Heart left ventricle (tissue), 13 donors: ENCODE results near the gene KCNAB2.

Experiments
- POLR2A ChIP-seq, 2 donors: fragments of 450-650 bp; IDR thresholded peaks; one replicate each; pipeline ENCODE4 v1.6.1; 2017; ENCODE audit warnings: antibody characterized with exemption in 2 of 2, mild to moderate bottlenecking in 2 of 2, moderate library complexity in 2 of 2
- TF ChIP-seq, protein P1 (sequence below), 12 donors: fragments of 200-600 bp; sonication (generic) in 4 of 12; IDR thresholded peaks; one replicate each; pipeline versions ENCODE4 v1.5.0 to v1.8.0; 2018 to 2022; ENCODE audit warnings: antibody characterized with exemption in 12 of 12, mild to moderate bottlenecking in 5 of 12
- donor health status: ischemic (EF 13 %, LVEDD 7.1; RV severe dilation, severe dysfunction).
- donor health status: DM: no; HTN: yes; CAD: no.
- donor health status: DM: no; HTN: no; CAD: no.
- donor health status: ischemic (EF 25% LVEDD 6.9; RV normal size, moderate dysfunction).
- donor health status: ischemic (EF 25% LVEDD 5.7; RV mildly dilated, moderate dysfunction).
- donor health status: ischemic (EF 35%, LVEDD 5.7; RV mildly dilated, moderate dysfunction).
- donor health status: nonischemic (EF 11% LVEDD 7.7; RV severe dilation, severe dysfunction).
- donor health status: DM: yes; HTN: yes; CAD: no.
- donor health status: PGD.
- donor health status: ischemic (EF 29% LVEDD 5.4; RV normal size, mild dysfunction).
- donor health status: nonischemic (EF 23%, LVEDD 6.1; RV moderate dilation, normal function).

DNA sequence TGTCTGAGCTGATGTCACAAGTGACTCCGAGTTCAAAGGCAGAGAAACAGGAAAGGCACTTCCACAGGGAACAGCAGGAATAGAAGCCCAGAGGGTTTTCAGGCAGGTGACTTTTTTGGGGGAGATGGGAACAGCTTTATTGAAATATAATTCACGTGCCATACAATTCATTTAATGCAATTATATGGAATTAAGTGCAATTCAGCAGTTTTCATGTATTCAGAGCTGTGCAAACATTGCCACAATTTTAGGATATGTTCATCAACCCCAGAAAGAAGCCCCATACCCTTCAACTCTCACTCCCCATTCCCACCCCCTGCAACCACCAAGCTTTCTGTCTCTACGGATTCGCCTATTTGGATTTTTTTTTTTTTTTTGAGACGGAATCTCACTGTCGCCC lies 17.0 kb downstream of the KCNAB2 start:
- no peak for TF ChIP-seq POLR2A (IDR thresholded peaks at IDR 0.05)
- TF ChIP-seq, protein P1, sequence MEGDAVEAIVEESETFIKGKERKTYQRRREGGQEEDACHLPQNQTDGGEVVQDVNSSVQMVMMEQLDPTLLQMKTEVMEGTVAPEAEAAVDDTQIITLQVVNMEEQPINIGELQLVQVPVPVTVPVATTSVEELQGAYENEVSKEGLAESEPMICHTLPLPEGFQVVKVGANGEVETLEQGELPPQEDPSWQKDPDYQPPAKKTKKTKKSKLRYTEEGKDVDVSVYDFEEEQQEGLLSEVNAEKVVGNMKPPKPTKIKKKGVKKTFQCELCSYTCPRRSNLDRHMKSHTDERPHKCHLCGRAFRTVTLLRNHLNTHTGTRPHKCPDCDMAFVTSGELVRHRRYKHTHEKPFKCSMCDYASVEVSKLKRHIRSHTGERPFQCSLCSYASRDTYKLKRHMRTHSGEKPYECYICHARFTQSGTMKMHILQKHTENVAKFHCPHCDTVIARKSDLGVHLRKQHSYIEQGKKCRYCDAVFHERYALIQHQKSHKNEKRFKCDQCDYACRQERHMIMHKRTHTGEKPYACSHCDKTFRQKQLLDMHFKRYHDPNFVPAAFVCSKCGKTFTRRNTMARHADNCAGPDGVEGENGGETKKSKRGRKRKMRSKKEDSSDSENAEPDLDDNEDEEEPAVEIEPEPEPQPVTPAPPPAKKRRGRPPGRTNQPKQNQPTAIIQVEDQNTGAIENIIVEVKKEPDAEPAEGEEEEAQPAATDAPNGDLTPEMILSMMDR (IDR thresholded peaks at IDR 0.05) = no peak
